Caco-2 (cell line): ENCODE results near the gene RPEL1. TPM values are rescaled to one million over a fixed set of nuclear protein-coding genes. Genes with fewer than 3 reads are reported as not detected.

Experiments used
- BruUV-seq: library from RNA; stranded (reverse); fragments of 400-500 nt; replicated peaks from 2 replicates; lab custom pipeline; 2021; lab: Mats Ljungman, UMichigan
- CTCF ChIA-PET: fragments of 300-600 bp; sonication (Branson Sonifier 250); formaldehyde crosslinking; loops from one replicate; lab custom pipeline; 2022; ENCODE audit warnings: antibody characterized with exemption; lab: Charles Lee
- POLR2A ChIA-PET: fragments of 300-600 bp; sonication (Branson Sonifier 250); formaldehyde crosslinking; loops from one replicate; lab custom pipeline; 2022; ENCODE audit warnings: antibody characterized with exemption; lab: Charles Lee
- DNase-seq, 2 experiments: peaks; one replicate each; pipeline versions ENCODE4 v3.0.0 to v3.0.0-alpha.2; 2020 to 2022
- H3K27me3 ChIP-seq: replicated peaks from 2 replicates; pipeline ENCODE4 v1.6.0; 2011; ENCODE audit warnings: low read length; ENCODE audit not compliant: control insufficient read depth, insufficient read depth
- H3K36me3 ChIP-seq: 2 replicates; pipeline ENCODE4 v1.5.1; 2011; ENCODE audit warnings: low read length; ENCODE audit not compliant: control insufficient read depth, insufficient read depth
- H3K4me1 ChIP-seq: fragments of 250-450 bp; sonication (Bioruptor Pico); 2 replicates; pipeline ENCODE4 v1.5.1; 2020; ENCODE audit warnings: mild to moderate bottlenecking
- H3K4me3 ChIP-seq: 2 replicates; pipeline ENCODE4 v1.5.1; 2011; ENCODE audit warnings: low read depth, mild to moderate bottlenecking, control low read depth, low read length
- H3K9me3 ChIP-seq: fragments of 250-450 bp; sonication (Bioruptor Pico); 2 replicates; pipeline ENCODE4 v1.5.1; 2020; ENCODE audit warnings: mild to moderate bottlenecking, moderate library complexity
- H3K27ac Mint-ChIP-seq: one replicate; pipeline ENCODE4 v1.8.0; 2022; ENCODE audit warnings: mixed read lengths; ENCODE audit not compliant: unreplicated experiment
- H3K27me3 Mint-ChIP-seq: one replicate; pipeline ENCODE4 v1.8.0; 2022; ENCODE audit warnings: mixed read lengths; ENCODE audit not compliant: insufficient read depth, unreplicated experiment
- H3K36me3 Mint-ChIP-seq: one replicate; pipeline ENCODE4 v1.8.0; 2022; ENCODE audit warnings: mild to moderate bottlenecking, mixed read lengths; ENCODE audit not compliant: insufficient read depth, unreplicated experiment
- H3K4me1 Mint-ChIP-seq: one replicate; pipeline ENCODE4 v1.8.0; 2022; ENCODE audit warnings: low read depth, mixed read lengths; ENCODE audit not compliant: unreplicated experiment
- H3K4me3 Mint-ChIP-seq: one replicate; pipeline ENCODE4 v1.8.0; 2022; ENCODE audit warnings: mild to moderate bottlenecking, moderate library complexity, mixed read lengths; ENCODE audit not compliant: unreplicated experiment
- H3K9me3 Mint-ChIP-seq: one replicate; pipeline ENCODE4 v1.8.0; 2022; ENCODE audit warnings: mixed read lengths; ENCODE audit not compliant: unreplicated experiment
- CTCF ChIP-seq, 2 experiments: fragments of 200-600 bp in 1 of 2; IDR thresholded peaks; 1 replicate in 1 of 2; 2 replicates in 1 of 2; pipeline versions ENCODE4 v1.5.1 to v1.8.0; 2011 to 2022; ENCODE audit warnings: antibody characterized with exemption in 1 of 2, control low read depth in 1 of 2, inconsistent platforms in 1 of 2, low read depth in 1 of 2, low read length in 1 of 2, mild to moderate bottlenecking in 1 of 2, moderate library complexity in 1 of 2; ENCODE audit not compliant: insufficient read depth in 1 of 2, severe bottlenecking in 1 of 2, unreplicated experiment in 1 of 2
- intact Hi-C: fragments of 100-400 bp; cut with micrococcal nuclease; formaldehyde crosslinking; loops from one replicate; pipeline ENCODE4 v1.10.0; 2022; ENCODE audit not compliant: unreplicated experiment
- total RNA-seq: library from RNA; stranded (reverse); gene quantifications from 2 replicates; pipeline ENCODE4 v1.2.3, GENCODE V29; 2022

The RPEL1 gene
- total RNA-seq, 1 experiment from 2014 or later: not detected

GRCh38 chr10:103280031-103280430 lies 34.3 kb downstream of the RPEL1 start:
- H3K27me3 ChIP-seq: no peaks in the 10 kb centered on the region
- BruUV-seq: no TSS peak
- TF ChIP-seq CTCF (IDR thresholded peaks at IDR 0.05; ENCODE audit: insufficient read depth in 1 of 2, low read depth in 1 of 2, low read length in 1 of 2, severe bottlenecking in 1 of 2, unreplicated experiment in 1 of 2): no peak
- H3K36me3 ChIP-seq: no peaks in the 10 kb centered on the region
- no peaks in the 10 kb centered on the region for H3K36me3 Mint-ChIP-seq
- no peak for DNase-seq
- no peaks in the 10 kb centered on the region for H3K9me3 ChIP-seq
- H3K4me1 Mint-ChIP-seq: peaks cover 8% of the 10 kb centered on the region
- ChIA-PET POLR2A (no interaction called here), CTCF (no interaction called here)
- intact Hi-C loops: no loop called here
- no peak overlapping the region for H3K27ac Mint-ChIP-seq
- no peak overlapping the region for H3K4me3 Mint-ChIP-seq
- H3K4me3 ChIP-seq: no peak overlapping the region
- peaks cover 15% of the 10 kb centered on the region for H3K27me3 Mint-ChIP-seq
- H3K9me3 Mint-ChIP-seq: peaks cover 10% of the 10 kb centered on the region
- H3K4me1 ChIP-seq: 0 out of 2 replicates have a peak, but pooled peaks cover 4% of the 10 kb centered on the region

DNA sequence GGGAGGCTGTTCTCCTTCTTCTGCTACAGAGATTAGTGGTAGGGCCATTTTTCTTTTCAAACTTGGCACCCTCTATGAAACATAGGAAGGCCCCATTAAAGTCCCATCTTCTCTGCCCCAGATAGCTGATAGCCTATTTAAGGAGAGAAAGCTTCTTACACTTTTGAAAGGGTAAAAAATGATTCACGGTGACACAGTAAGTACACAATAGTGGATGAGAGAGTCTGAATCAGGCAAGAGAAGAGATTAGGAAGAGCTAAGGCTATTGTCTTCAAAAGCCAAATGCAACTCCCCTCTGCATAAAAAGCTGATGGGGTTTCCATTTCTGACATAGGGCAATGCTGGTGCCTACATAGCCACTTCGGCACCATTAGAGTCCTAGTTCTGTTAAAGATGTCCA lies 34.8 kb downstream of the RPEL1 start:
- no peaks in the 10 kb centered on the region; the same call in 1 of the 2 replicates for H3K27me3 ChIP-seq
- H3K36me3 ChIP-seq: no peaks in the 10 kb centered on the region
- Mint-ChIP-seq H3K4me3 (no peak overlapping the region), H3K9me3 (peaks cover 10% of the 10 kb centered on the region), H3K27me3 (peaks cover 15% of the 10 kb centered on the region), H3K36me3 (no peaks in the 10 kb centered on the region), H3K4me1 (peaks cover 8% of the 10 kb centered on the region), H3K27ac (no peak overlapping the region)
- no peaks in the 10 kb centered on the region for H3K9me3 ChIP-seq
- ChIA-PET POLR2A (no interaction called here), CTCF (no interaction called here)
- no peak overlapping the region for H3K4me3 ChIP-seq
- intact Hi-C loops: no loop called here
- BruUV-seq: no TSS peak
- TF ChIP-seq CTCF (IDR thresholded peaks at IDR 0.05; ENCODE audit: insufficient read depth in 1 of 2, low read depth in 1 of 2, low read length in 1 of 2, severe bottlenecking in 1 of 2, unreplicated experiment in 1 of 2): no peak
- 0 out of 2 replicates have a peak, but pooled peaks cover 4% of the 10 kb centered on the region for H3K4me1 ChIP-seq
- DNase-seq: no peak

DNA sequence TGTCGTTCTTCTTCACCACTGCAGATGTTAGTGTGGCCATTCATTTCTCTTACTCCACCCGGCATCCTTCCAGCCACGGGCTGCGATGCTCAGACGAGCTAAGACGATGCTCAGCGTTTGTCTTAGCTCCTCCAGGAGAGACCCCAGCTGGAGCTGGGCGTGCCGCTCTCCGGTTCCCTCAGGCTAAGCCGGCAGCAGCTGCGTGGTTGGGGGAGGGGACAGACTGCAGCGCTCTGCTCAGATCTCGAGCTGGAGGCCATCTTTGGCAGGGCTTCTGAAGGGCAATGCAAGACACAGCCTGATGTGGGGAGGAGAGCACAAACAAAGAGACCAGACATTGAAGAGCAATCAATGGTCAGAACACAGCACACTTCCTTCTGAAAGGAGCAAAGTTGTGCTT lies 36.1 kb downstream of the RPEL1 start:
- Mint-ChIP-seq H3K27ac (no peak overlapping the region), H3K36me3 (no peaks in the 10 kb centered on the region), H3K9me3 (peaks cover 10% of the 10 kb centered on the region), H3K4me3 (no peak overlapping the region), H3K27me3 (peaks cover 15% of the 10 kb centered on the region), H3K4me1 (peaks cover 8% of the 10 kb centered on the region)
- DNase-seq: peak; percentile 47 to 57
- no peaks in the 10 kb centered on the region for H3K9me3 ChIP-seq
- POLR2A ChIA-PET: no interaction called here
- no TSS peak for BruUV-seq
- H3K36me3 ChIP-seq: no peaks in the 10 kb centered on the region
- H3K4me3 ChIP-seq: no peak overlapping the region
- CTCF ChIA-PET: interaction anchor here (0.6 kb wide), 1 partner anchor 37 kb away, joined by 3 read pairs; no protein-coding TSS in a partner anchor
- no peak for TF ChIP-seq CTCF (IDR thresholded peaks at IDR 0.05; ENCODE audit: insufficient read depth in 1 of 2, low read depth in 1 of 2, low read length in 1 of 2, severe bottlenecking in 1 of 2, unreplicated experiment in 1 of 2)
- 0 out of 2 replicates have a peak, but pooled peaks cover 4% of the 10 kb centered on the region for H3K4me1 ChIP-seq
- H3K27me3 ChIP-seq: no peaks in the 10 kb centered on the region; the same call in 1 of the 2 replicates
- intact Hi-C loops: no loop called here
